HG03097 (cell line): ENCODE data around the gene TSHZ3.

Experiments
- ATAC-seq: cut with Tn5 transposase; IDR thresholded peaks from one replicate; pipeline ENCODE4 v1.9.1; 2021; ENCODE audit not compliant: unreplicated experiment, low FRiP score

TSHZ3 gene

DNA sequence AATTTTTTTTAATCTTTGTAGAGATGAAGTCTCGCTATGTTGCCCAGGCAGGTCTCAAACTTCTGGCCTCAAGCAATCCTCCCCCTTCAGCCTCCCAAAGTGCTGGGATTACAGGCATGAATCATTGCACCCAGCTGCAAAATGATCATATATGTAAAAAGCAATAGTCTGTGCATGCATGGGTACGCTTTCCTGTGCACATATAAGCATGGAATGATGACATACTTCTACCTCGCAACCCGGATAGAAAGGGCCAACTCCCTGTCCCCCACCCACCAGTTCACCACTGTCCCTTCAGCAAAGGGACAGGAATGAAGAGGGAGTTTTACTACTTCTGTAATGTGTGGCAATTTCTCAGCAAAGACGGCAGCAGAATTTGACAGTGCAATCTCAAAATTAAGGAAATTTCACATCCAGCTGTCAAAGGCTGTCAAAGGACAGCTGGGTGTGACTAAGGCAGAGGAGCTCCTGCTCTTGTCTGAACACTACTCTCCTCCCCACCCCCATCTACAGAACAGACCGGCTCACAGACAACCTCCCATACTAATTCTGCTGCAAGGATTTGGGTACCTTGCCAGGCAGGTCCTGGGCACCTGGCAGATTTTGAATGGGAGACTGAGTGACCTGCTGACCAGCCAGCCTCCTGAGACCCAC lies 95.6 kb downstream of the TSHZ3 start:
- ATAC-seq = no peak

DNA sequence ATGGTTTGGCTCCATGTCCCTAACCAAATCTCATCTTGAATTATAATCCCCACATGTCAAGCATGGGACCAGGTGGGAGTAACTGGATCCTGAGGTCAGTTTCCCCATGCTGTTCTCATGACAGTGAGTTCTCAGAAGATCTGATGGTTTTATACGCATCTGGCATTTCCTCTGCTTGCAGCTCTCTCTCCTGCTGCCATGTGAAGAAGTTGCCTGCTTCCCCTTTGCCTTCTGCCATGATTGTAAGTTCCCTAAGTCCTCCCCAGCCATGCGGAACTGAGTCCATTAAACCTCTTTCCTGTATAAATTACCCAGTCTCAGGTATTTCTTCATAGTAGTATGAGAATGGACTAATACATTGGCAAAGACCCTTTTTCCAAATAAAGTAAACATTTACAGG lies 96.8 kb downstream of the TSHZ3 start:
- no peak for ATAC-seq

DNA sequence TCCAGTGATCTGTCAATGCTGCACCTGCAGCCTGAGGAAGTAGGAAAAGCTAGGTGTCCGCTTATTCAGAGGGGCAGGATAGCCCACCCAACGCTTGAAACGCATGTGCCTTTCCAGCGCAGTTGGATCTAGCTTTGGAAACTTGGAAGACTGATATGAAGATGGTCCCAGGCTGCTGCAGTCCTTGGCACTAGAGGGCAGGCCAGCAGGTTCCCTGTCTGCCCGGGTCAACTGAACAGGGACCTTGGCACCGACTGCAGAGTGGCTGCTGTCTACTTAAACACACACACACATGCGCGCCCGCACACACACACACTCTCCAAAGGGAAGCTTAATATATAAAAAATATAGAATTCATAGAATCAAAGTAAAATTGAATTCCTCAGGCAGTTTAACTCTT lies 100.0 kb downstream of the TSHZ3 start:
- no peak for ATAC-seq

DNA sequence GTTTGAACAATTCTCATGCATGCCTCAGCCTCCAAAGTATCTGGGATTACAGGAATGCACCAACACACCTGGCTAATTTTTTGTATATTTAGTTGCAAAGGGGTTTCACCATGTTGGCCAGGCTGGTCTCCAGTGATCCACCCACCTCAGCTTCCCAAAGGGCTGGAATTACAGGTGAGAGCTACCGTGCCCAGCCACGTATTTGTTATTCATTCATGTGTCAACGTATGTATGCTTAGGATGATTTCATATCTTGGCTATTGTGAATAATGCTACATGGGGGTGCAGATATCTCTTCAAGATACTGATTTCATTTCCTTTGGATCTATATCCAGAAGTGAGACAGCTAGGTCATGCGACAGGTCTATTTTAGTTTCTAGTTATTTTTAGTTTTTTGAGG lies 113.4 kb downstream of the TSHZ3 start:
- ATAC-seq = no peak

GRCh38 chr19:31233295-31233800 lies 115.9 kb downstream of the TSHZ3 start:
- ATAC-seq = no peak

- no peak for ATAC-seq
These were observed 116.4 kb downstream of the TSHZ3 start for GRCh38 chr19:31232871-31233270.

DNA sequence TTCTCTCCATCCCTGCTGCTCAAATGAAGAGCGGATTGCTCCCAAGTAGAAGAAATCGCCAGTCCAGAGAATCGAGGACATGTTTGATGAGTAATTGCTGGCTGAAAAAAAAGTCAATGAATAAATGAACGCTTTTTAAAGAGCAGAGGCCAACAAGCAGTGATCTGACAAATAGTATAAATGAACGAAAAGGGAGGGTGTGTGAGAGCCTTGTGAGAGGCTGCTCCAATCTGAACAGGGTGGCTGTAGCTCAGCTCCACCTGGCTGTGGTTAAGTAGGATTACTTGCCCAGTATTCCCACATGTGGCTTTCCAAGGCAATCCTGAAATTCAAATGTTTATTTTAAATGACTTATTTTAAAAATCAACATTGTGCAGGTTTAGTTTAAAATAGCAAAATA lies 117.1 kb downstream of the TSHZ3 start:
- no peak for ATAC-seq

DNA sequence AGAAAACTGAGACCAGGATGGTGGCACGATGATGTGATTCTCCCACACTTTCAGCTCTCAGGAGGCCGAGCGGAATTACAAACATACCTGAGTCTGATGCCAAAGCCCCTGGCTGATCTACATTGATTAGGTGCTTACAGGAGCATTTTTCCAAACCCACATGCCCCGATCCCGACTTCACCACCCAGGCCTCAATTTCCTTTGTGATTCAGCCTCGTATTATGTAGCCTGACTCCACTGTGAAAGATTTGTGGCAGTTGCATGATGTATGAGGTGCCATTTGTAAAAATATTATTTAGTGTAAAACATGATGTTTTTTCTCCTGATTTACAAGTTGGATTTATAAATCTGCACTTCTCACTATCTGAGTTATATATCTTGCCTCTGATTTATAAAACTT lies 118.0 kb downstream of the TSHZ3 start:
- ATAC-seq = no peak

DNA sequence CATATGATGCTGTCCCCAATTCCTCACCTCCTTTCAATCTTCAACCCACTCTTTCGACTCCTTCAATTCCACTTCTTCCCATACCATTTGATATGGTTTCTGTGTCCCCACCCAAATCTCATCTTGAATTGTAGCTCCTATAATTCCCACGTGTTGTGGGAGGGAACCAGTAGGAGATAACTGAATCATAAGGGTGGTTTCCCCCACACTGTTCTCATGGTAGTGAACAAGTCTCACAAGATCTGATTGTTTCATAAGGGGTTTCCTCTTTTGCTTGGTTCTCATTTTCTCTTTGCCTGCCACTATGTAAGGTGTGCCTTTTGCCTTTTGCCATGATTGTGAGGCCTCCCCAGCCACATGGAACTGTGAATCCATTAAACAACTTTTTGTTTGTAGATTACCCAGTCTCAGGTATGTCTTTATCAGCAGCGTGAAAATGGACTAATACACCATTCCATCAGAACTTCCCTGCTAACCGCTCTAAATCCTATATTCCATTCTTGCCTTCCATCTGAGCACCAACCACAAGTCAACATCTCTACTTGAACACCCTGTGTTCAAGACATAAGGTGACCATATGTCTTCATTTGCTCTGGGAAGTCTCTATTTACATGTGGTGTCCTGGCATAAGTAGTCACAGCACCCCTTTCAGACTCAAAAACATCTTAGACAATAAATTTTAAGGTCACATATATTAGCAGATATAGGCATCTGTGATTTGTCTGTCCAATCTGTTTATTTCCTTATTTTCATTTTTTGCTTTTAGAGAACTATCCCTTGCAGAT lies 122.9 kb downstream of the TSHZ3 start:
- no peak for ATAC-seq
